HG03432 (cell line): Measurements from ENCODE around the gene TLR5.

Experiments
- ATAC-seq: cut with Tn5 transposase; IDR thresholded peaks from one replicate; pipeline ENCODE4 v1.9.1; 2021; ENCODE audit warnings: mild to moderate bottlenecking, moderate library complexity; ENCODE audit not compliant: unreplicated experiment

The TLR5 gene

DNA sequence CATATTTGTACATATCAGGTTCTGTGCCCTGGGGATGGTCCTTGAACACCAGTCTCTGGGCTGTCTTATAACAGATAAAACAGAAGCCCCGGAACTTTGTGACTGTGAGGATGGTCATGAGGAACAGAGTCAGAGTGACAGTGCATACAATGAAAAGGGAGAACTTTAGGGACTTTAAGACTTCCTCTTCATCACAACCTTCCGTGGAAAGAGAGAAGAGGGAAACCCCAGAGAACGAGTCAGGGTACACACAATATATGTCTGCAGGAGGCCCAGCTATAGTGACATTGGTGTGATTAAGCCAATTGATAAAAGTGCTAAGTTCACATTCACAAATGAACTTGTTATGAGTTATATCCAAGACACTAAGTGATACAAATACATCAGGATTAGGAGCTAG, 32.1 kb downstream of the TLR5 start:
- ATAC-seq: no peak

DNA sequence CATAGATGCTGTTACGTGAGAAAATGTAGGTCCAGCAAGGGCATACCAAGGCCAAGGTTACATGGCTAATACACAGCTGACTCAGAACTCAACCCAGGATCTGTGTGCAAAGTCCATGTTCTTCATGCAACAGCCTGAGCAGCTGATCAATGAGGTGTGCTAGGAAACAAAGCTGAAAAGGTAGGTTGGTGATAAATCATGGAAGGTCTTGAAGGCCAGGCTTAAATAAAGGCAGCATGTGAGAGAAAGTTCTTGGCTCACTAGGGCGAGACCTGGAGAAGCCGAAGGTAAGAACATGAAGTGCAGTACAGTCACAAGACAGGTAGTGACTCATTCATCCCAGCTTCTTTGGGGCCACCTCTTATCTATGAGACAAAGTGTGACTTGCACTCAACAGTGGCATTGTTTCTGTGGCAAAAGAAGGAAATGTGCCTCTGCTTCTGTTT, 33.4 kb downstream of the TLR5 start:
- ATAC-seq: no peak

DNA sequence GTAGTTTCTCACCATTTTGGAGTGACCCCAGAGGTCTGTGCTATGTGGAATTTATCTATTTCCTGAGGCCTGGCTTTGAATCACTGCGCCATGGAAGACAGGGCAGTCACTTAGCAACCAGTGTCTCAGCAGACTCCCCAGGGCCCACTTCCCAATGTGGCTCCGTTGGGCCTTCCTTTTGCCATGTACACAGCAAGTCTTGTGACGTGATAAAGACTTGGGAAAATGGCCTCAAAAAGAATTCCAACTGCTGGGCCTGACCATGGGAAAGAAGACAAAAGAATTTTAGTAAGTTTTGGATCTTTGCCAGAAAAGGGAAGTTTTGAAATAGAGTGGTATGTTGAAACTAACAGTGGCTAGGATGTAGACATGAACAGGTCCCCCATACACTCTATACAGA, 36.2 kb downstream of the TLR5 start:
- no peak for ATAC-seq

DNA sequence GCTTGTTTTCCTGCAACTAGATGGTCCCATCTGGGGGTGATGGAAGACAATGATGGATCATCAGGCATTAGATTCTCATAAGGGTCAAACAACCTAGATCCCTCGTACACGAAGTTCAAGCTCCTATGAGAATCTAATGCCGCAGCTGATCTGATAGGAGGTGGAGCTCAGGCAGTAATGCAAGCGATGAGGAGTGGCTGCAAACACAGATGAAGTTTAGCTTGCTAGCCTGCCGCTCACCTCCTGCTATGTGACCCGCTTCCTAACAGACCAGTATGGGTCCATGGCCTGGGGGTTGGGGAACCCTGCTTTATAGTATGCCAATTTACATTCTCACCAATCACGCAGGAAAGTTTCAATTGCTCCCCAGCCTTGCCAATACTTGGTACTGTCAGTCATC, 37.5 kb downstream of the TLR5 start:
- ATAC-seq: no peak

DNA sequence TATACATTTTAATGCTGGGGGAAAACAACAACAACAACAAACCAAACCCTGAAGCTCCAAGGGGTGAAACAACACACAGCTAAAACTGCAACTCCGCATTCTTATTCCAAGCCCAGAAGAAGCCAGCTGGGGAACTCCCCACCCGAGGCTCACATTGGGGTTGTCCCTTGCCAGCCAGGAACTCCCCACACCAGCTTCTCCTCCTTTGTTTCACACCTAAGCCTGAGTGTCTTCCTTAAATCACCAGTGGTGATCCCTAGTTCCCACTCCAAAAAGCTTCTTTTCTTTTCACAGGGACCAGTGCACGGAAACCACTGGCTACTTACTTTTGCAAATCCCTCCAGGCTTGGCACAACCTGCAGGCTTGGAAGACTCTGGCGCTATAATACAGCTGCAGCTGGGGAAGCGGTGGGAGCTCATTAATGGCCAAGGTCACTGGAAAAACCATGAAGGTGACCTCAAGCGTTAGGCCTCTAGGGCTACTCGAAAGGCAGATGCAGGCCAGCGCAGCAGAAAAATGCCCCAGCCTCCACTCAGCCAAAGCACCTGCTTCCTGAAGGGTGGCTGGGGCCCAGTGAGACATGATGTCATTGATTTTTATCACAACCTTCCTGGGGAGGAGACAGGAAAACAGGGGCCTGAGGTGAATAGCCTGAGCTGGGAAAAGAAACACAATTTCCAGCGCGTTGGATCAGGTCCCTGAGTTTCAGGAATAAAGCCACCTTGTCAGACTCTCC, 40.1 kb downstream of the TLR5 start:
- no peak for ATAC-seq

DNA sequence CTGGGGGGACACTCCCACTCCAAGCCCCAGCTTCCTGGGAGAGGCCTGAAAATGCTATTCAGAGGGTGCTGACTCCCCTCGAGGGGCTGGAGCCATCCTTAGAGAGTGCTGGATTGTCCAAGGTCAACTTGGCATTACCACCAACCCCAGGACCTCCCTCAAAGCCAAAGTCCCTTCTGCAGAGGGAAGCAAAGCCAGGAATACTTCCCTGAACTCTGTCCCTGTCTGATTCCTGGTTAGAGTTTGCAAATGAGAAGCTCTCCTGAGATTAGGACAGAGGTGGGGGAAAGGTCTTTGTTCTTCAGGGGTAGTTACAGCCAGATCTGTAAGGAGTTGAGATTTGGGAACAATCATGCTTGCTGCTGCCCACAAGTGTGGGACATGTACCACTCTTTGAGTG, 45.3 kb downstream of the TLR5 start:
- no peak for ATAC-seq

DNA sequence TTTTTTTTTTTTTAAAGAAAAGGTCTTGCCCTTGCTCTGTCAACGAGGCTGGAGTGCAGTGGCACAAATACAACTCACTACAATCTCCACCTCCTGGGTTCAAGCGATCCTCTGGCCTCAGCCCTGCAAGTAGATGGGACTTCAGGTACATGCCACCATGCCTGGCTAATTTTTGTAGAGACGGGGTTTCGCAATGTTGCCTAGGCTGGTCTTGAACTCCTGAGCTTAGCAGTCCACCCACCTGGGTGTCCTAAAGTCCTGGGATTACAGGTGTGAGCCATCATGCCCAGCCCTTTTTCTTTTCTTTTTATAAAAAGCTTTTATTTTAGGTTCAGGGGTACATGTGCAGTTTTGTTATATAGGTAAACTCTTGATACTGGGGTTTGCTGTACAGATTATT, 47.2 kb downstream of the TLR5 start:
- no peak for ATAC-seq

DNA sequence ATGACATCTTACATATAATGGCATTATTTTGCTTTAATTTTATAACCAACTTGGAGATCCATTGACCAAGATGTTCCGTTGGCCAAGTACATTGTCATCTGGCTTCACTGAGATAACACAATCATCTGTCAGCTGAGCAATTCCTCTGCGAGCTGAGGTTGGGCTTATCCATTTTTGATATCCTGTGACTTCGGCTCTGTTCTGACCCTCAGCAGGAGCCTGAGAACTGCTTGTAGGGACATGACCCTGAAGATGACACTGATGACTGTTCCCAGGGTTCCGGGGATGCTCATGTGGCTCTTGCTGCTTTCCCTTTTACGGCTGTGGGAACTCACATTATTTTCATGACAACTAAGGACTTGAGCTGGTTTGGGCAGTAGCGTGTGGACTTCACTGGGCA, 51.2 kb downstream of the TLR5 start:
- no peak for ATAC-seq

DNA sequence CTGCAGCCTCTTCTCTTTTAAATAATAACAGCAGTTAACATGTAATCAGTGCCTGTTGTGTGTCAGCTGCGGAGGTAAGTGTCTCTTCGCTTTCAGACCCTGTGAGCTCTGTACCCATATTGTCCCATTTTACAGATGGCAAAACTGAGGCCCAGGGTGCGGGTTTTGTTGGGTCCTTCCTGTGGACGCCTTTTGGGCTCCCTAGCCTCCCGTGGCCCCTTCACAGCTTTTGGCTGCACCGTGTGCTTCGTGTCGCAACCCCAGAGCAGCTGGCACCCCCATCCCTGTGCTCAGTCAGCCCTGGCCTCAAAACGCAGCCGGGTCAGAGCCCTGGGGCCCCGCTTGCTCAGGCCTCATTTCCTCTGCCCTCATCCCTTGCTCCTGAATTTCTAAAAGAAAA, 53.8 kb downstream of the TLR5 start:
- ATAC-seq: no peak

DNA sequence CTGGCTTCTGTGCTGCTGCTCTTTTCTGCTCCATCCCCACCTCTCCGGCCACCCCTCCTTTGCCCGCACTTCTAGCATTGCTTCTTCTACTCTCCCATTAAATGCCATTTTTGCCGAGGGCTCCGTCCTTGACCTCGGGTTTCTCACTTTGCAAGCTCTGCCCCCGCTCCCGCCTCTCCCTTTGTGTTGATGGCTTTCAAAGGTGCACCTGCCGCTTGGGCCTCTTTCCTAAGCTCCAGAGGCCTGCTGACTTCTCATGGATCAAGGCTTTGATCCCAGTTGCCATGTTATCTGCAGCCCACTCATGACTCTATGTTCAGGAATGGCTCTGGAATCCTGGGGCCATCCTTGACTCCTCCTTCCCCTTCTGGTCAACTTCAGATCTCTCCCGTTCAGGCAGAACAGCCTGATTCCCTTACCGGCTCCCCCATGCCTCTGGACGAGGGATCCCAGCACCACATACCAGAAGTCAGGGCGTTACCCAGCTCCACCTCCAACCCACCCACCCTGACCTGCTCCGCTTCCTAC, 54.3 kb downstream of the TLR5 start:
- ATAC-seq: no peak

DNA sequence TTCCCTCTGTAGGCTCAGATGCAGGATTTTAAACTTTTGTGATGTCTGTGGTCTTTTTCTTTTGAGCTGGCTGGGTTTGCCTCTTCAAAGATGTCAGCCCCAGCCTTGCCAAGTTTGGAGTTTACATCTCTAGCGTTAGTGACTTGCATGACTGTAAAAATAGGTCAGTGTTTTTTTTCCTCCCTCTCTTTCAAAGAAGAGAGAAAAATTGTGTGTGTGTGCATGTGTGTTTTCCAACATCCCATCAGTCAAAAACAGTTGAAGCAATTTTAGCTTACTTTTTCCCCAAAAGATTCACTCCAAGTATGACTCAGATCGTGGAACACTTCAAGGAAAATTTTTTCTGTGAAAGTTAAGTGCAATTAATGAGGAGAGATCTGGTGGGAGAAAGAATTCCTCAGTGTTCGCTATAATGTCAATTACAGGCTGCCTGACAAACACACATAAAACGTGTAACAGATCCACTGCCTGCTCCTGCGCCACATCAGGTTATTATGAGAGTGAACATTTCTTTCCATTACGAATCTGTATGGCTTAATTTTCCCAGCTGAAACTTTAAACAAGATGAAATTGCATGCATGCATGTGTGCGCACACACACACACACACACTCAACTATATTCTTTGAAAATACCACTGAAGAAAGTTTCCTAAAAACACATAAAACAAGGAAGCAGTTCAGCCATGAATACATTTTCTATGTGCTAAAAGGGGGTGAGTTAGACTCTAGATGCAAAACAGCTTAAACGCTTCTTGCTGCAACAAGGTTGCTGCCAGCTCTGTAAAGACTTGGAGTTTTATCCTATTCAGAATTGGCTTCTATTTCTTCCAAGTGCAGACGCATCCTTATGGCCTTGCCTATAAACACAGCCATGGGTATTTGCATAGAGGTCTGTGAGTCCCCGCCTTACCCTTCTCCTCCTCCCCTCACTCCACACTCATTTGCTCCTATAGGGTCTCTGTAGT, 55.5 kb downstream of the TLR5 start:
- ATAC-seq: no peak

DNA sequence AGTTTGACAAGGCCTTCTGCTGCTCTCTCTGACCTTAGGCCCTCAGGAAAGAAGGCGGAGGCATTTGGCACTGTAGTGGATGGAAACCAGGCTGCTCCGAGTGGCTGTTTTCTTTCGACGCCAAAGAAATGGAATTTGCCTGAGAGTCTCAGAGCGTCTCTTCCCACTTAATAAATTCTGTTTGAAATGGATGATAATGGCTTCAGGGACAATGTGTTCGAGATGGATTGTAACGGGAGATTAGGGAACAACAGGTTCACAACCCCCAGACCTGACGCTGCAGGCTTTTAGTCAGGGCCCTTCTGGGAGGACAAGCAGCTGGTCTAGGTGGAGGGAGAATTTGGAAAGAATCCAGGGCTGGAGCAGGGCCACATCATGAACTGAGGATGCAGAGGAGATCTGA, 58.6 kb downstream of the TLR5 start:
- ATAC-seq: no peak

DNA sequence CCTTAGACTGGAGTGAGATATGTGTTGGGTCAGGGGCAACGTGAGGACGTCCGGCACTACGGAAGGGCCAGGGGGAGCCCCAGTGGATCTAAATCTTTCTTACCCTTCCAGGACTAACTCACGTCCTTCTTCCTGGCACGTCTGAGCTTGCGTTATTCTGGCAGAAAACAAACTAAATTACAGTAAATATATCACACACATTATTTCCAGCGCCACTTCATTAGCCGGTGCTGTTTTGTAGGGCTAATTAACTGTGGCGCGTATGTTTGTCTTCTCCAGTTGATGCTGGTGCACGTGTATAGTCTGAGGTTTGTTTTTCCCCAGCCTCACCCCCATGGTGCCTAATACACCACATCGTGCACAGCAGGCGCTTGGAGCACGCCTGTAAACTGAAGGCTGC, 59.2 kb downstream of the TLR5 start:
- ATAC-seq: no peak

DNA sequence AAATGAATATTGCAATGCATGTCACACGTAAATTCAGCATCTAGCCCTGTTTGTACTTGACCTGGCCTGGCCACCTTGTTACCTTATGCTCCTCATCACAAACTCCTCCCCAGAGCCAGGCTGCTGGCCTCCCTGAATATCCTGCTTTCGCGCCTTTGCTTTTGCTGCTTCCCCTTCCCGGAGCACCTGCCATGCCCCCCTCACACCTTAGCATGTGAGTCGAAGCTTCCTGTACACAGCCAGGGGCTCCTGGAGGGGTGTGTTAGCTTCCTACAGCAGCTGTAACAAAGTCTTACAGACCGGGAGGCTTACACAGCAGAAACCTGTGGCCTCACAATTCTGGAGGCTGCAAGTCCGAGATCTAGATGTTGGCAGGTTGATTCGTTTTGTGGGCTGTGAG, 60.1 kb downstream of the TLR5 start:
- ATAC-seq: no peak

DNA sequence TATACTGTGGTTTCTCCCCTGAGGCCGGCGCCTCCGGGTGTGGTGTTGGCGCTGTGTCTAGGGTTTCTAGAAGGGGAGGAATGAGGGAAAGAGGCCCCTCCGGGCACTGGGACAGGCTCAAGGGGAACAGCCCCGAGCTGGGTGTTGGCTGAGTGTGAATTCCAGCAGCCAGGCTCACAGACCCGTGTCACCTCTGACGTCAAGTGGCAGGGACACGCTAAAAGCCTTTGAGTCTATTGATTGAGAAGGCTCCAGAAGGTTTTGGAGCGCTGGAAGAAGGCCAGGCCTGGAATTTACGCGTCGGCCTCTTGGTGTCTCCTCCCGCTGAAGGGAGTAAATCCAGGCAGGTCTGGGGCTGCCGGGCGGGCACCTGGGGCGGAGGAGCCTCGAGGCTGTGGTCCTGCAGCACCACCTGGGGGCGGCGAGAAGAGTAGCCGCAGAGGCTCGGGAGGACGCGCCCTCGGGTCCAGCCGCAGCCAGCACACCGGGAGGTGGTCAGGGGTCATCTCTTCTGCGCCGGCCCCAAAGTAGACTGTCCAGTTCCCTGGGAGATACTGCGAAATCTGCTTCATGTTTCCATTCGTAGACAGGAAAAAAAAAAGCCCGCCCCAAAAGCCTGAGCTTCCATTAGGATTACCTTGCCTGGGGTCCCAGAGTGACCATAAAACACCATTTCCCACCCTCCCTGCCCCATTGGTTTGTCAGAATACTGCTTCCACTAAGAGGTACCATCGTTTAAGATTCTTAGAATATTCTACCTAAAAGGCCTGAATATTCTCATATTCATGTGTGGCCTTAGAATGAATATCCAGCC, 61.7 kb downstream of the TLR5 start:
- peak; percentile 99 for ATAC-seq

DNA sequence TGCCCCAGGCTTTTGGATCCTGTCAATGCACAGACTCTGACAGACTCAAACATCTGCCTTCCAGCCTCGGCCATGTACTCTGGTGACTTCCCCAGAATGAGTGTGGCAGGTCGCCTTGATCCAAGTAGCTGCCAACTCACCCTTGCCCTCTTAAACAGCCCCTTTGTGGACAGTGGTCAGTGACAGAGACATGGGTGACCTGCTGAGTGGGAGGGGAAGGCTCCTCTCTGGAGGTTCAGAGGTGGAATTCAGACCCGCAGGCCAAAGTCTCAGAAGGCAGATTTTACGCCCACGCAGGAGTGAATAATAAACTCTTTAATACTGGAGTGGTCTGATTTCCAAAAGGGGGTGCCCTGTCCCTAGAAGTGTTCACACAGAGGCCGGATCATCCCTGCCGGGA, 63.5 kb downstream of the TLR5 start:
- ATAC-seq: no peak

DNA sequence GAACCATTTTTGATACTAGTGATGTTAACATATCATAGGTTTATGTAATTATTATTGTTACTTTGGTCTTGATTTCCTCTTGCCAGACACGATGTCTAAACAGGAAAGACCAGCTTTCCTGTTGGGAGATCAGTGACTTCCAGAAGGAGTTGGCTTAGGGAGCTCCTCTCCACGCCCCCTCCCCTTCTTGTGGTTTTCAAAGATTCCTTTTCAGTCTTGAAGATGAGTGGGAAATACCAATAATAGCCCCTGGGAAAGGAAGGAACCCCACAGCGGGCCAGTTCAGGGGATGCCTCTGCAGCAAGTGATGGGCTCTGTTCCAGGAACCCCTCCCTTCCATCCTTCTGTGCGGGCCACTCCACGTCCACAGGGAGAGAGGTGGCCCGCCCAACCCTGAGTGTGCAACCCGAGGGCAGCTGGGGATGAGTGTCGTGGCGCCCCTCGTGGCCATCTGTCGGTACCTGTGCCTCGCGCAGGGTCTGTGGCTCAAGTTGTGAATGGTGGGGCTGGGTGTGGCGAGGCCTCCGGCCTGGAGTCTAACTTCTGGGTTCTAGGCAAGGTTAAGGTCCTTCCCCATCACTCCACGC, 65.7 kb downstream of the TLR5 start:
- ATAC-seq: no peak

DNA sequence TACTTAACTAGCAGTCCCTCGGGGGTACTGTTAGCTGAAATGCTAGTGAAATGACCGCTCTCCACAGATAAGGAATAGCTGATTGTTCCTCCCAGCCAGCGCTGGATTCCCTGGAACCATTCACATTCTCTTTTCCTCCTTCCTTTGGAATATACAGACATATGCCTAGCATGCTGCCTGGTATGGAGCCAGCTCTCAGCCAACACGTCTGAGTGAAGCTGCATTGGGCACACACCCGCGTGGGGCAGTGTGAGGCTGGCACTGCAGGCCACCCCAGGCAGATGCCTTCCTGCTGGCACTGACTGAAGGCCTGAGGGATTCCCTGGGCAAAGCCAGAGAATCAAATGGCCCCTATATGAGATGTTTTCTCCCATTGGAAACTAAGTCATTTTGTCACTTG, 66.7 kb downstream of the TLR5 start:
- ATAC-seq: no peak

DNA sequence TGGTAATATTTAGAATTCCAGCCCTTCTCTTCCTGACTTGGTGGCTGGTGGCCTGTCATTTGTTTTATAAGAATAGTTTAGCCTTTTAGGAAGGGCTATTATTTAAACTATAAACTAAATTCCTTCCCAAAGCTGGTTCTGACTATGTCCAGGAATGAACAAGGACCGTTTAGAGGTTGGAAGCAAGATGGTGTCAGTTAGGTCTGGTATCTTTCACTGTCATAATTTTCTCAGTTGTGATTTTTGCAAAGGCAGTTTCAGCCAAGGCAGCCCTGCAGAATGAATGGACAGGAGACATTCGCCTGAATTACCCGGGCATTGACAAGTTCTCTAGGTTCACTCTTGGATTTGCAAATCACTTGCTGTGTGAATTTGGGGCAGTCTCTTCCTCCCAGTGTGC, 67.2 kb downstream of the TLR5 start:
- no peak for ATAC-seq

DNA sequence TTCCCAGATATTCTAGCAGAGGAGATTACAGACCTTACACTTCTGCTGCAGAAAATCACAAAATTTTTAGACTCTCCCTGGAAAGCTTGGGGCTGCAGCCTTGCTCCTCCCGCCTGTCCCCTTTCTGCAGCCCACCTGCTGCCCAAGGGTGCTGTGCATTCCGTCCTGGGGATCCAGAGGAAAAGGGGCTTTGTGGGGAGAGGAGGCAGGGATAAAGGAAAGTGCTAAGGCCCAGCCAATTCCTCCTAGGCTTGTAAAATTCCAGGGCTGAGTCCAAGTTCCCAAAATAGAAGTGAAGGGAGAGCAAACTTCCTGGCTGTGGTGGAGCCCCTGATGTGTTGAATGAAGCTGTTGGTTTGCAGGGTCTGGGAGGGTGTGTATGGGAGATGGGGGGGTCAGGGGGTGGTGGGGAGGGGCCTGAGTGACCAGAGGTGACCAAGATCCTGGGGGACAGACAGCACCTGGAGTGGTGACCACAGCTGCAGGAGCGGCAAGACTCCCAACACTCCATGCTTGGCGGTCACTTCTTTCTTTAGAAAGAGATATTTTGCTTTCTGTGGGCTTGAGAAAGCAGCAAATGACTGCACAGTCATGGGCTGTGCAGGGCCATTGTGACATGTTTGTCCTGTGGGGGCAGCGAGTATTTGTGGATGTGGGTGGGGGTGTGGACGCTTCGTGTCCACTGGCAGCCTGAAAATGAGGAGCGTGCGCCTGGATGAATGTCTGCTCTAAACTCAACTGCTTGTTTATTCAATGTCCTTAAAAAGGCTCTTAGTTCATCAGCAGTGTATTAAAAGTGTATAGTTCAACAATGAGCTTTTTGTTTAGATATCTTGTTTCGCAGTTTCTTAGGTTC, 68.4 kb downstream of the TLR5 start:
- ATAC-seq: no peak
